HG03439 (cell line): ENCODE measurements around the gene OSM.

Experiments used
- ATAC-seq: cut with Tn5 transposase; IDR thresholded peaks from one replicate; pipeline ENCODE4 v1.9.1; 2021; ENCODE audit warnings: mild to moderate bottlenecking, moderate library complexity; ENCODE audit not compliant: unreplicated experiment

The OSM gene

GRCh38 chr22:30265131-30265720 lies 1.4 kb downstream of the OSM start:
- ATAC-seq, result no peak

GRCh38 chr22:30263883-30264282 lies 2.8 kb downstream of the OSM start:
- no peak for ATAC-seq

- ATAC-seq, result no peak
These were observed 3.5 kb downstream of the OSM start for GRCh38 chr22:30262917-30263741.

- ATAC-seq, result no peak
These were observed 4.5 kb downstream of the OSM start for GRCh38 chr22:30262112-30262511.

- ATAC-seq, result no peak
These were observed 5.5 kb downstream of the OSM start for GRCh38 chr22:30261134-30261533.

GRCh38 chr22:30260682-30261081 lies 6.0 kb downstream of the OSM start:
- ATAC-seq, result no peak

GRCh38 chr22:30260276-30260675 lies 6.4 kb downstream of the OSM start:
- ATAC-seq, result no peak

GRCh38 chr22:30254314-30254713 lies 12.3 kb downstream of the OSM start:
- no peak for ATAC-seq

- ATAC-seq, result no peak
These were observed 13.3 kb downstream of the OSM start for GRCh38 chr22:30253205-30253852.

GRCh38 chr22:30252411-30253204 lies 14.0 kb downstream of the OSM start:
- no peak for ATAC-seq

- ATAC-seq, result no peak
These were observed 14.9 kb downstream of the OSM start for GRCh38 chr22:30251711-30252110.

- ATAC-seq, result no peak
These were observed 15.9 kb downstream of the OSM start for GRCh38 chr22:30250661-30251267.

- no peak for ATAC-seq
These were observed 16.5 kb downstream of the OSM start for GRCh38 chr22:30250039-30250565.

GRCh38 chr22:30249049-30250038 lies 17.3 kb downstream of the OSM start:
- ATAC-seq, result no peak

GRCh38 chr22:30248484-30248883 lies 18.2 kb downstream of the OSM start:
- no peak for ATAC-seq

GRCh38 chr22:30247974-30248373 lies 18.7 kb downstream of the OSM start:
- no peak for ATAC-seq

GRCh38 chr22:30247561-30247960 lies 19.1 kb downstream of the OSM start:
- ATAC-seq, result no peak

- ATAC-seq, result no peak
These were observed 19.8 kb downstream of the OSM start for GRCh38 chr22:30246814-30247376.
